Breast epithelium (tissue), 4 donors: ENCODE measurements around the gene MAN1C1. TPM values are rescaled to one million over a fixed set of nuclear protein-coding genes. Genes with fewer than 3 reads are reported as not detected.

Source experiments
- DNase-seq, 2 donors: peaks; one replicate each; pipeline ENCODE4 v3.0.0-alpha.2; 2019; ENCODE audit warnings: low spot score in 2 of 2
- H3K27ac ChIP-seq, 2 donors: fragments of 200-600 bp; sonication (generic) in 1 of 2; one replicate each; pipeline ENCODE4 v1.5.1; 2016 to 2019; ENCODE audit warnings: mild to moderate bottlenecking in 1 of 2
- H3K27me3 ChIP-seq, 2 donors: fragments of 200-600 bp; sonication (generic) in 1 of 2; one replicate each; pipeline versions ENCODE4 v1.5.1 to v1.6.0; 2017 to 2019; ENCODE audit warnings: control low read depth in 1 of 2, mild to moderate bottlenecking in 1 of 2
- H3K36me3 ChIP-seq: fragments of 200-600 bp; one replicate; pipeline ENCODE4 v1.5.1; 2019
- H3K4me1 ChIP-seq, 2 donors: fragments of 200-600 bp; sonication (generic); one replicate each; pipeline ENCODE4 v1.5.1; 2016 to 2019; ENCODE audit warnings: control low read depth in 1 of 2
- H3K4me3 ChIP-seq, 3 donors: fragments of 200-600 bp; sonication (generic); 1 replicate in 2 of 3; 2 replicates in 1 of 3; pipeline ENCODE4 v1.5.1; 2016 to 2019; ENCODE audit warnings: mild to moderate bottlenecking in 3 of 3, moderate library complexity in 2 of 3
- H3K9me3 ChIP-seq, 2 donors: fragments of 200-600 bp; sonication (generic) in 1 of 2; one replicate each; pipeline ENCODE4 v1.5.1; 2016 to 2019; ENCODE audit warnings: control low read depth in 1 of 2
- CTCF ChIP-seq, 3 donors: fragments of 450-650 bp; IDR thresholded peaks; one replicate each; pipeline ENCODE4 v1.5.1; 2016 to 2017; ENCODE audit warnings: antibody characterized with exemption in 3 of 3, mild to moderate bottlenecking in 3 of 3, moderate library complexity in 3 of 3
- POLR2A ChIP-seq: fragments of 450-650 bp; IDR thresholded peaks from one replicate; pipeline ENCODE4 v1.6.1; 2016; ENCODE audit warnings: antibody characterized with exemption, mild to moderate bottlenecking, moderate library complexity
- POLR2AphosphoS5 ChIP-seq, 3 donors: sonication (generic); formaldehyde crosslinking; IDR thresholded peaks; one replicate each; pipeline ENCODE4 v1.6.1; 2017; ENCODE audit warnings: antibody characterized with exemption in 3 of 3
- intact Hi-C: fragments of 100-400 bp; cut with DNase I; formaldehyde crosslinking; loops from one replicate; pipeline ENCODE4 v1.15.1; 2023; ENCODE audit warnings: low total_unique reads
- total RNA-seq, 3 donors: library from RNA; depleted of rRNA; stranded (reverse); fragments of >200 nt; gene quantifications; one replicate each; pipeline ENCODE4 v1.1.0, GENCODE V29; 2016

MAN1C1 gene
- total RNA-seq, 3 donors from 2014 or later, result 6.7 to 13.8 (median 6.9) TPM

- intact Hi-C loops, result no loop called here
- TF ChIP-seq POLR2A, result no peak
- no peak for TF ChIP-seq POLR2AphosphoS5 (IDR thresholded peaks at IDR 0.05)
- TF ChIP-seq CTCF (IDR thresholded peaks at IDR 0.05), result no peak
- H3K4me1 ChIP-seq, result no peaks in the 10 kb centered on the region
- no peaks in the 10 kb centered on the region for H3K27me3 ChIP-seq
- no peak overlapping the region for H3K27ac ChIP-seq
- no peak for DNase-seq
- peaks cover 8% of the 10 kb centered on the region for H3K36me3 ChIP-seq
- H3K4me3 ChIP-seq, result no peak overlapping the region
- H3K9me3 ChIP-seq, result no peaks in the 10 kb centered on the region
Observed at GRCh38 chr1:25828491-25828890, 211.9 kb downstream of the MAN1C1 start.

GRCh38 chr1:25829046-25829445 is 212.5 kb downstream of the MAN1C1 start:
- H3K36me3 ChIP-seq, result peaks cover 8% of the 10 kb centered on the region

GRCh38 chr1:25831569-25832196 is 215.1 kb downstream of the MAN1C1 start:
- intact Hi-C loops, result loop anchor here (5.0 kb wide), 1 partner anchor 584 kb away; the partner anchor contains the start of gene RSRP1
- TF ChIP-seq POLR2AphosphoS5 (IDR thresholded peaks at IDR 0.05), result no peak
- no peak for TF ChIP-seq CTCF (IDR thresholded peaks at IDR 0.05)
- no peak for TF ChIP-seq POLR2A
- no peaks in the 10 kb centered on the region for H3K9me3 ChIP-seq
- no peaks in the 10 kb centered on the region for H3K27me3 ChIP-seq
- no peaks in the 10 kb centered on the region for H3K4me1 ChIP-seq
- H3K27ac ChIP-seq, result no peak overlapping the region
- peaks cover 8% of the 10 kb centered on the region for H3K36me3 ChIP-seq
- no peak overlapping the region for H3K4me3 ChIP-seq
- DNase-seq, result no peak

More at GRCh38 chr1:25829046-25829445, 212.5 kb downstream of the MAN1C1 start:
- no peak overlapping the region for H3K27ac ChIP-seq
- intact Hi-C loops, result no loop called here
- no peak for DNase-seq
- H3K4me1 ChIP-seq, result no peaks in the 10 kb centered on the region
- H3K4me3 ChIP-seq, result no peak overlapping the region
- TF ChIP-seq POLR2AphosphoS5 (IDR thresholded peaks at IDR 0.05) (no peak), CTCF (IDR thresholded peaks at IDR 0.05) (no peak), POLR2A (no peak)
- no peaks in the 10 kb centered on the region for H3K9me3 ChIP-seq
- no peaks in the 10 kb centered on the region for H3K27me3 ChIP-seq

- no peaks in the 10 kb centered on the region for H3K4me1 ChIP-seq
- H3K9me3 ChIP-seq, result no peaks in the 10 kb centered on the region
- no peak overlapping the region for H3K4me3 ChIP-seq
- peaks cover 8% of the 10 kb centered on the region for H3K36me3 ChIP-seq
- DNase-seq, result no peak
- intact Hi-C loops, result loop anchor here (5.0 kb wide), 1 partner anchor 585 kb away; the partner anchor contains the start of gene RSRP1
- H3K27ac ChIP-seq, result no peak overlapping the region
- TF ChIP-seq POLR2AphosphoS5 (IDR thresholded peaks at IDR 0.05) (no peak), CTCF (IDR thresholded peaks at IDR 0.05) (no peak), POLR2A (no peak)
- no peaks in the 10 kb centered on the region for H3K27me3 ChIP-seq
Observed at GRCh38 chr1:25832336-25833037, 215.9 kb downstream of the MAN1C1 start.

GRCh38 chr1:25833158-25833557 is 216.6 kb downstream of the MAN1C1 start:
- H3K36me3 ChIP-seq, result peaks cover 8% of the 10 kb centered on the region

More at GRCh38 chr1:25833158-25833557, 216.6 kb downstream of the MAN1C1 start:
- intact Hi-C loops, result loop anchor here (5.0 kb wide), 1 partner anchor 586 kb away; the partner anchor contains the start of gene RSRP1
- no peaks in the 10 kb centered on the region for H3K9me3 ChIP-seq
- no peak overlapping the region for H3K27ac ChIP-seq
- no peaks in the 10 kb centered on the region for H3K27me3 ChIP-seq
- no peak for TF ChIP-seq CTCF (IDR thresholded peaks at IDR 0.05)
- TF ChIP-seq POLR2A, result no peak
- TF ChIP-seq POLR2AphosphoS5 (IDR thresholded peaks at IDR 0.05), result no peak
- DNase-seq, result no peak
- no peak overlapping the region for H3K4me3 ChIP-seq
- H3K4me1 ChIP-seq, result no peaks in the 10 kb centered on the region
